MM.1S (cell line): ENCODE data around the gene PDE2A.

Experiments
- DNase-seq: peaks from one replicate; pipeline ENCODE4 v3.0.0-alpha.2; 2015
- H2AFZ ChIP-seq: fragments of 300-600 bp; sonication (generic); 2 replicates; pipeline ENCODE4 v1.6.0; 2016; ENCODE audit warnings: antibody characterized with exemption, low read length
- H3F3A ChIP-seq: fragments of 300-600 bp; sonication (generic); 2 replicates; pipeline ENCODE4 v1.6.1; 2016; ENCODE audit warnings: mild to moderate bottlenecking, antibody characterized with exemption, low read length, moderate library complexity, mixed read lengths; ENCODE audit not compliant: insufficient read depth
- H3K27ac ChIP-seq: fragments of 300-600 bp; sonication (generic); 2 replicates; pipeline ENCODE4 v1.5.1; 2016; ENCODE audit warnings: mild to moderate bottlenecking, low read length
- H3K27me3 ChIP-seq: fragments of 300-600 bp; sonication (generic); replicated peaks from 2 replicates; pipeline ENCODE4 v1.6.0; 2016; ENCODE audit warnings: low read length; ENCODE audit not compliant: insufficient read depth
- H3K36me3 ChIP-seq: fragments of 300-600 bp; sonication (generic); replicated peaks from 2 replicates; pipeline ENCODE4 v1.6.1; 2016; ENCODE audit warnings: mild to moderate bottlenecking, low read length, mixed read lengths; ENCODE audit not compliant: insufficient read depth
- H3K4me1 ChIP-seq: fragments of 300-600 bp; sonication (generic); 2 replicates; pipeline ENCODE4 v1.6.1; 2016; ENCODE audit warnings: low read length, mixed read lengths
- H3K4me2 ChIP-seq: fragments of 300-600 bp; sonication (generic); 2 replicates; pipeline ENCODE4 v1.6.0; 2016; ENCODE audit warnings: low read depth, low read length
- H3K4me3 ChIP-seq: fragments of 300-600 bp; sonication (generic); 2 replicates; pipeline ENCODE4 v1.5.1; 2016; ENCODE audit warnings: low read length, mixed read lengths
- H3K79me2 ChIP-seq: fragments of 300-600 bp; sonication (generic); 2 replicates; pipeline ENCODE4 v1.6.1; 2016; ENCODE audit warnings: mixed run types, low read length, mixed read lengths
- H3K9ac ChIP-seq: fragments of 300-600 bp; sonication (generic); 2 replicates; pipeline ENCODE4 v1.6.1; 2016; ENCODE audit warnings: low read length, mixed read lengths
- H3K9me2 ChIP-seq: fragments of 300-600 bp; sonication (generic); replicated peaks from 2 replicates; pipeline ENCODE4 v1.6.1; 2016; ENCODE audit warnings: mild to moderate bottlenecking, low read length, mixed read lengths; ENCODE audit not compliant: insufficient read depth
- H3K9me3 ChIP-seq: fragments of 300-600 bp; sonication (generic); replicated peaks from 2 replicates; pipeline ENCODE4 v1.6.1; 2016; ENCODE audit warnings: mild to moderate bottlenecking, low read length, mixed read lengths; ENCODE audit not compliant: insufficient read depth
- H4K20me1 ChIP-seq: fragments of 300-600 bp; sonication (generic); 2 replicates; pipeline ENCODE4 v1.6.1; 2016; ENCODE audit warnings: mild to moderate bottlenecking, low read length, moderate library complexity, mixed read lengths; ENCODE audit not compliant: insufficient read depth
- EZH2 ChIP-seq: fragments of 300-600 bp; sonication (generic); optimal IDR thresholded peaks from 2 replicates; pipeline ENCODE3; 2017; ENCODE audit warnings: low read depth, mild to moderate bottlenecking, antibody characterized with exemption, low read length, mixed read lengths
- EZH2phosphoT487 ChIP-seq: fragments of 300-600 bp; sonication (generic); IDR thresholded peaks from 2 replicates; pipeline ENCODE4 v1.6.1; 2018; ENCODE audit warnings: antibody characterized with exemption, low read length
- TF ChIP-seq, protein P1 (sequence below): fragments of 300-600 bp; sonication (generic); IDR thresholded peaks from 2 replicates; pipeline ENCODE4 v1.5.1; 2016; ENCODE audit warnings: antibody characterized with exemption, low read length, mixed read lengths

PDE2A gene

GRCh38 chr11:72679869-72680268 lies 5.6 kb upstream of the PDE2A start:
- Histone ChIP-seq H3F3A (no peaks in the 10 kb centered on the region), H3K27me3 (peaks cover 36% of the 10 kb centered on the region), H4K20me1 (0 out of 2 replicates have a peak, but pooled peaks cover 4% of the 10 kb centered on the region), H3K9me3 (no peaks in the 10 kb centered on the region), H3K79me2 (no peaks in the 10 kb centered on the region), H3K4me2 (no peak overlapping the region), H3K4me1 (no peaks in the 10 kb centered on the region), H3K4me3 (no peak overlapping the region), H3K27ac (no peak overlapping the region), H3K36me3 (no peaks in the 10 kb centered on the region), H3K9ac (no peak overlapping the region), H3K9me2 (no peaks in the 10 kb centered on the region), H2AFZ (no peak overlapping the region)
- no peak for DNase-seq
- TF ChIP-seq EZH2: no peak
- no peak for TF ChIP-seq EZH2phosphoT487
- TF ChIP-seq, protein P1, sequence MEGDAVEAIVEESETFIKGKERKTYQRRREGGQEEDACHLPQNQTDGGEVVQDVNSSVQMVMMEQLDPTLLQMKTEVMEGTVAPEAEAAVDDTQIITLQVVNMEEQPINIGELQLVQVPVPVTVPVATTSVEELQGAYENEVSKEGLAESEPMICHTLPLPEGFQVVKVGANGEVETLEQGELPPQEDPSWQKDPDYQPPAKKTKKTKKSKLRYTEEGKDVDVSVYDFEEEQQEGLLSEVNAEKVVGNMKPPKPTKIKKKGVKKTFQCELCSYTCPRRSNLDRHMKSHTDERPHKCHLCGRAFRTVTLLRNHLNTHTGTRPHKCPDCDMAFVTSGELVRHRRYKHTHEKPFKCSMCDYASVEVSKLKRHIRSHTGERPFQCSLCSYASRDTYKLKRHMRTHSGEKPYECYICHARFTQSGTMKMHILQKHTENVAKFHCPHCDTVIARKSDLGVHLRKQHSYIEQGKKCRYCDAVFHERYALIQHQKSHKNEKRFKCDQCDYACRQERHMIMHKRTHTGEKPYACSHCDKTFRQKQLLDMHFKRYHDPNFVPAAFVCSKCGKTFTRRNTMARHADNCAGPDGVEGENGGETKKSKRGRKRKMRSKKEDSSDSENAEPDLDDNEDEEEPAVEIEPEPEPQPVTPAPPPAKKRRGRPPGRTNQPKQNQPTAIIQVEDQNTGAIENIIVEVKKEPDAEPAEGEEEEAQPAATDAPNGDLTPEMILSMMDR: no peak

- Histone ChIP-seq H3K9me2 (no peaks in the 10 kb centered on the region), H3K4me3 (no peak overlapping the region), H3K79me2 (no peaks in the 10 kb centered on the region), H3K9me3 (no peaks in the 10 kb centered on the region), H3K9ac (no peak overlapping the region), H2AFZ (no peak overlapping the region), H3K36me3 (no peaks in the 10 kb centered on the region), H3K27me3 (peaks cover 50% of the 10 kb centered on the region), H3K4me2 (no peak overlapping the region), H3K27ac (no peak overlapping the region), H3F3A (no peaks in the 10 kb centered on the region), H3K4me1 (no peaks in the 10 kb centered on the region), H4K20me1 (0 out of 2 replicates have a peak, but pooled peaks cover 3% of the 10 kb centered on the region)
- TF ChIP-seq EZH2phosphoT487: no peak
- TF ChIP-seq, protein P1: no peak
- TF ChIP-seq EZH2: no peak
- DNase-seq: no peak
Observed at GRCh38 chr11:72678524-72678923, 4.3 kb upstream of the PDE2A start.

DNA sequence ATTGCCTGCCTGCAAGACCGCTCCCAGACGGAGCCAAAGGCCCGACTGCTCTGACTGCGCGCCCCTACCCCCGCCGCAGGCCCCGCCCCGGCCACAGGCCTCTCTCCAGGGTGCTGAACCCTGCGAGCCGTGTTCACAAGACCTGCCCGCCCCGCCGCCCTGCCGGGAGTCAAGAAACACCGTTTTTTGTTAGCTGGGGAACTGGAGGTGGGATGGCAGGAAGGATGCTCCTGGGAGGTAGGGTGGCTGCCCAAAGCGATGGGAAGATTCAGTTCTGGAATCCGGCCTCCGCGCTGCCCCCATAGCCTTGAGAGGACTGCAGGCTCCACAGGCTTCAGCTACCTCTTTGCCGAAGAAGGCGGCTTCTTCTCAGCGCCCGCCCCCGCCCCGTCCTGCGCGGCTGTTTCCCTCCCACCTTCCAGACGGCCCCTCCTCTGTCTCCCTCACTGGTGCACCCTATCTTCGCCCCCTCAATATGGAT lies 2.7 kb upstream of the PDE2A start:
- TF ChIP-seq EZH2 (no peak), EZH2phosphoT487 (no peak)
- TF ChIP-seq, protein P1: no peak
- Histone ChIP-seq H3K27me3 (peaks cover 59% of the 10 kb centered on the region), H2AFZ (no peak overlapping the region), H3F3A (no peaks in the 10 kb centered on the region), H3K79me2 (no peaks in the 10 kb centered on the region), H3K4me2 (no peak overlapping the region), H3K9me3 (no peaks in the 10 kb centered on the region), H3K36me3 (no peaks in the 10 kb centered on the region), H3K9me2 (no peaks in the 10 kb centered on the region), H3K9ac (no peak overlapping the region), H3K27ac (no peak overlapping the region), H3K4me3 (no peak overlapping the region), H4K20me1 (no peaks in the 10 kb centered on the region), H3K4me1 (no peaks in the 10 kb centered on the region)
- peak; percentile 38 for DNase-seq
